ENCODE measurements around the gene NUCKS1.

The NUCKS1 gene

GRCh38 chr1:205750138-205751035 is at the start of gene NUCKS1:
TSS of gene NUCKS1 (minus strand) at chr1:205750182. CDS start at chr1:205749973, 209 bp downstream.
- peak; percentile 97 to 100 (median 99) for DNase-seq

DNA sequence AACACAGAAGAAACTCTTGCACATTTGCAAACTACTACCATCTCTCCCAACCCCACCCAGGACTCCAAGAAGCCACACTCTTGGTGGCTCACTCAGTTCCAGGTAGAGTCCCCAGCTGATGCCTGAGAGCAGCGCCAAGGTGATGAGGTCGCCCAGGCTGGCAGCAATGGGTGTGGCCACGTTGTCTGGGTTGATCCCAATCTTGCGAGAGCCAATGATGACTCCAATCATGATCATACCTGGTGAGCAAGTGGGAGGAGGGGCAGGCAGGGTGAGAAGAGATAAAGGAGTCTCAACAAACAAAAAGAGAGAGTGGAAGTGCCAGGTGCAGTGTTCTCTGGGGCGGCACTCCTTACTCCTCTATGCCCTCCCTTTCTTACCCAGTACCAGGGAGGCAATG is 48.6 kb upstream of the NUCKS1 start:
- DNase-seq, result no peak

GRCh38 chr1:205797168-205797567 is 47.2 kb upstream of the NUCKS1 start:
- DNase-seq, result no peak

GRCh38 chr1:205794011-205794730 is 44.2 kb upstream of the NUCKS1 start:
- no peak for DNase-seq

DNA sequence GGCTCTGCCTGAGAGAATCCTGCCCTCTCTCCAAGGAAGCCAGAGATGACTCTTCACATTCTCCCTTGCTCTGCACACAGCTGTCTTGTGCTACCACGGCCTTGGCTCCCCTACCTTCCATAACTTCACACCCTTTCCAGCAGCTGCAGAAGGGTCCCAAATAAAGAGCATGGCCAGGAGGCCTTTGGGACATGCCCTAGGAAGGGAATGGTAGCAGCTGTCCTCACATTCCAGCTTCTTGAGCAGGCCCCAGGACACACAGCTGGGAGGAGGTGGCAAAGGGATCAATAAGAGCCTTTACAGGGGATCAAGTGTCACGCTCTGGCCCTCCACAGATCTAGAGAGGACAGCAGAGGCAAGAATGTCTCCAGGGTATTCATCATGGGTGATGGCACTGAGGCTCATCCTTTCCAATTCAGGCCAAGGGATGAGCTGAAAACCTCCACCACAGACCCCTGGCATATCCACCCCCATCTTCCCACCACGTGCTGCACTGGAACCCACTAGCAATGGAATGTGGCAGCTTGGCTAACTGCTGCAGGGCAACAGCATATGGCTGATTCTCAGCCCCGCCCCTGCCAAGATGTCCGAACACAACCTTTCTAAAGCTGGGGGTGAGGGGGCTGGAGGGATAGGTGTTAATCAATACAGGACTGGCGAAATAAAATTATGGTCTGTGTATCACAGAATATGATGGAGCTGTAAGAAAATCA is 43.1 kb upstream of the NUCKS1 start:
- DNase-seq, result no peak

- DNase-seq, result no peak
These were observed 42.5 kb upstream of the NUCKS1 start for GRCh38 chr1:205792481-205792881.

- peak; percentile 35 to 76 (median 64) for DNase-seq
These were observed 41.7 kb upstream of the NUCKS1 start for GRCh38 chr1:205791568-205792180.

DNA sequence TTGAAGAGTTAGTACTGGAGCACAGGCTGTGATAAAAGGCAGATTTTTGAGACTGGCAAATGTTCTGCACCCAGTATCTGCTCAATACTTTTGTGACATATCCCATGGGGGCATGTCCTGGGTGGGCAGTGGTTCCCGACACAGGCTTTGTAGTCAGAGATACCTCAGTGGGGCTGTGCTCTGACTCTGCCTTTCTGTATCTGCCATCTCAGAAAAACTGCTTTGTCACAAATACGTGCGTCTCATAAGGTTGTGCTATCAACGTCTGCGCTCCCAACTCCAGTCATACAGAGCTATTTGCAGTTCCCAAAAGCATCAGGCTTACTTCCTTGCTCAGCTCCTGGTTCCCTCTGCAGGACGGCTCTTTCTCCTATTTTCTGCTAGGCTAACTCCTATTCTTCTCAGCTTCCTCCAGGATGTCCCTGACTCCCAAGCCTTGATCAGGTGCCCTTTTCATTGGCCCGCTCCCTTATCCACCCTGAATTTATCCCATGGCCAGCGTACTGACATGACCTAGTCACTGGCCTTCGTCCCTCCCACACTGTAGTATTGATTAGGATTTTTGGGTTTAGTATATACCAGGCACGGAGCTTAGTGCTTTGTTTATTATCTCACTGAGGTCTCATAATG is 37.4 kb upstream of the NUCKS1 start:
- DNase-seq, result no peak

- no peak for DNase-seq
These were observed 36.6 kb upstream of the NUCKS1 start for GRCh38 chr1:205786601-205787000.

- DNase-seq, result no peak
These were observed 35.5 kb upstream of the NUCKS1 start for GRCh38 chr1:205785446-205785845.

- no peak for DNase-seq
These were observed 33.9 kb upstream of the NUCKS1 start for GRCh38 chr1:205783904-205784303.

DNA sequence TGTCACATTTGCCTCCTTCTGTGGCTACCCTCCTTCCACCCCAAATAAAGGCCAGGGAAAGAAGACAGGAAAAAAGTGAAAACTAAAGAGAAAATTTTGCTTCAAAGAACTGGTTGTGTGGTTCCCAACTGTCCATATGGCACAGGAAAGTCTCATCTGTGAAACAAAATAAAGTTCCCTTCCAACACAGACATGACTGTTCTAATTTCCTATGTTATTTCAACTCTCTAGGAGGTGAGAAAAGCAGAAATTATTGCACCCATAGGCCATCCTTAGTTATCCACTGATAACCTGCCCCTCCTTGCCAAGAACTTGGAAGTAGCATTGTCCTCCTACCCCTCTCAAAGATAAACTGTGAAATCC is 33.4 kb upstream of the NUCKS1 start:
- DNase-seq, result no peak

DNA sequence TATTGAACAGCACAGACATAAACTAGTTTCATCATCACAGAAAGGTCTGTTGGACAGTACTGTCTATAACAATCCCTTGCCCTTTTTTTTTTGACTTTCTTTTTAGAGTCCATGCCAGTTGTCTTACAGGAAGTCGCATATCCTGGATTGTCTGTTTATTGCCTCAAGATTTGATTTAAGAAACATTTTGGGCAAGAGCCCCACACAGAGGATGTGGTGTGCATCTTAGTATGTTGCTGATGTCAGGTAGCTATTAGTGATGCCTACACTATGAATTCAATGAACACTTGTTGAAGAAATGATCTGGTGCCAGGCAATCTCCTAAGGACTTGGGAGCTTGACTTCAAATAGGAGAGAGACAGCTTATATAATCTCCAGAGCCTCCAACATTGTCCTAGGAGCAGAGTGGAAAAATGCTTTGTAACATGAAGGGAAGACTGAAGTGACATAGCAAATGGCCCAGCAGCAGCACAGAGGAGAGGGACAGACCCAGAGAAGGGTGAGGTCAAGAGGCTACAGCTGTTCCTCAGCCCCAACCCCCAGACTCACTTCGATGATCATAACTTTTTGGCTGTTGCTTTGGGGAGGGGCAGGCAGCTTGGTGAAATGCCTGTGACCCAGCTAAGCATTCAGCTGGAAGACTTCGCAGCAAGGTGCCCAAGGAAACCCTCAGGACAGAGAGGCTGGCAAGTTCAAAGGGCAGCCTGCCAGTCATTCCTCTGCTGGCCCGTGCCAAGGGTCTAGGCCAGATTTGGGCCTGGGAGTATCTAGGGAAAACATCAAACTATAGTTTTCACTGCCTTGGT is 32.8 kb upstream of the NUCKS1 start:
- no peak for DNase-seq

DNA sequence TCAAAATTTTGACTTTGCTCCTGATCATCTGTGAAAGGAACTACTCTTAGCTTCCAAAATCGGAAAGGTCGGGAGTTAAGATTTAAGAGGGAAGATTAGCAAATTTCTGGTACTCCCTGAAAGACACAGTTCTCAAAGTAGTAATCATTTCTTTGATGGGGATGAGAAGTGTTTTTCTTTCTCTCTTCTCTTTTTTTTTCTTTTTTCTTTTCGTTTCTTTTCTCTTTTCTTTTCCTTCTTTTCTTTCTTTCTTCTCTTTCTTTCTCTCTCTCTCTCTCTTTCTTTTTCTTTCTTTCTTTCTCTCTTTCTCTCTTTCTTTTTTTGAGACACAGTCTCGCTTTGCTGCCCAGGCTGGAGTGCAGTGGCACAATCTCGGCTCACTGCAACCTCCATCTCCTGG is 30.4 kb upstream of the NUCKS1 start:
- no peak for DNase-seq

DNA sequence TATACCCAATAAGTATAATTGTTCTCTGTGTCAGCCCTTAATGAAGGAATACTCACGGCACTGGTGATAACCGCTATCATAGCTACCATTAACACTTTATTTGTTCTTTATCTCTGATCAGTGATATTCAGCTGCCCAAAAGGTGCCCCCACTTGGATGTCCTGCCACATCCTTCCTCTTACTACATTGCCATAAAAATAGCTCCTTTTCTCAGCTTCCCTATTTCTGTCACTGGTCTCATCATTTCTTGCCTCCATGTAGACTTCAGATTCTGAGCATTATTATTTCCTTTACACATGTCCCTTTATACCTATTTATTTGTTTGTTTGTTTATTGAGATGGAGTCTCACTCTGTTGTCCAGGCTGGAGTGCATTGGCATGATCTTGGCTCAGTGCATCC is 28.0 kb upstream of the NUCKS1 start:
- no peak for DNase-seq

GRCh38 chr1:205775717-205776056 is 25.7 kb upstream of the NUCKS1 start:
- no peak for DNase-seq

- peak; percentile 78 to 87 (median 83) for DNase-seq
These were observed 25.2 kb upstream of the NUCKS1 start, which contains the start of gene RAB29 for GRCh38 chr1:205775015-205775716. TSS of gene RAB29 (minus strand) at chr1:205775482. CDS start at chr1:205774956, 526 bp downstream.

- peak in 1 of 3 experiments; percentile 53 for DNase-seq
These were observed 24.4 kb upstream of the NUCKS1 start for GRCh38 chr1:205774198-205775014.

DNA sequence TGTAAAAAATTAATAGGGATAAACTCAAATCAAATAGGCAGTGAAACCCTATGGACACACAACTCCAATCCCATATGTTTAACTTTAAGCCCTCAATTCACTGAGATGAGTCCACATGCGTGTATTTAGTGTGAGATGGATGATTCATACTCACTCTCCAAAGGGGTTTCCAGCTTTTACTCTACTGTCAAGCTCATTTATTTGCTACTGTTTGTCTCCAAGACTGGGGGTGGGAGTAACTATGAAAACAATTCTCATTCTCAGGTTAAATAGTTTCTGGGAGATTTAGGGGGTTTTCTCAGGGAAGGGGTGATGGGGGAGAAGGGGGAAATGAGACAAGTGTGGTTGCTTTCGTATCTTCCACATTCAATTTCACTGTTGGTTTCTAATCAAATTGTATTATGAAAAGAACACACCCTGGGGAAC is 22.6 kb upstream of the NUCKS1 start:
- no peak for DNase-seq

DNA sequence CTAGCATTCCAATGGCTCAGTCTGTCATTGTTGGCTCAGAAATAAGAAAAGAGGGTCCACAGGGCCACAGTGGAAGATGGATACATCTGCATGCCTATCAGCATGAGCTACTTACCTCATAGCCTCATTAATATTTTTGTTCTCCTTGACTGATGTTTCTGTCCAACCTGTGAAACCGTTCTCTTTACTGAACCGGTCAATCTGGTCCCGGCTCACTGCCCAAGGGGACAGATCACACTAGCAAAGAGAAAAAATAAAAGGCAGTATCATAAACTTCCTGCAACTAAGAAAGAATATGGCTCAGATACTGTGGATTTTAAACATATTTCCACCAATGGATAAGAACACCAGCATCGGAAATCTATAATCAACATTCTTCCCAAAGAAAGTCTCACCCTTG is 20.6 kb upstream of the NUCKS1 start:
- no peak for DNase-seq
